ENCODE data around the gene RAPGEFL1. TPM values are rescaled to one million over a fixed set of nuclear protein-coding genes. Genes with fewer than 3 reads are reported as not detected.
"Not testable (repeated sequence)": the region's sequence is repeated elsewhere in the genome, so short reads cannot be mapped to it uniquely, and the experiment has no call there.

The RAPGEFL1 gene
- total RNA-seq, result 1 to 10 TPM; 5.7 to 6.3 TPM
- polyA plus RNA-seq, result 0.32 TPM

DNA sequence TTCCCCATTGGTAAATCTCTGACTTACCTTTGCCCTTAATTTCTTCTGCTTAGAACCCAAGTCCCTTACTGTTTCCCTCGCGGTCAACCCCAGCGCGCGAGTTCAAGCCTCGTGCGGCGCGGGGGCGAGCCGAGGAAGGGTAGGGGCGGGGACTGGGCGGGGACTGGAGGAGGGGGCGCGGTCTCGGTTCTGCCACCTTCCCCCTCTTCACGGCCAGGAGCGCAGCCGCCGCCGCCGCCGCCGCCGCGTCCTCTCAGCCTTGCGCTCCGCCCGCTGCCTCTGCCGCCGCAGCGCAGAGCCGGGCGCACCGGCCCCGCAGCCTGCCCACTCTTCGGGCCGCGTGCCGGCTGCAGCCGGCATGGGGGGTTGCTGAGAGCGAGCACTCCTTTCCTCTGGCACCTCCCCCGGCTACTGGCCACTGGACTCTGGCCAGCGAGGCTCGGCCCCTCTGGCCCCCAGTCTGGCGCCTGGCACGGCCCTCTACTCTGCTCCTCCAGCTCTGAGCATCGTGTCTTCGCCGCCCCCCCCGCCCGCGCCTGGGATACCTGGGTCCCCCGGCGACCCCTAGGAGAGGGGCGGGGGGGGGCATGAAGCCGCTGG lies at the start of gene RAPGEFL1:
Gene RAPGEFL1 (plus strand): TSS at position 196 of the 600 bp plus-strand sequence. CDS start 392 bp downstream, at position 588.
- peak within 1 kb of the TSS in 4 of 8 donors; percentile 45 to 87 (median 68) for H3K27ac Mint-ChIP-seq

DNA sequence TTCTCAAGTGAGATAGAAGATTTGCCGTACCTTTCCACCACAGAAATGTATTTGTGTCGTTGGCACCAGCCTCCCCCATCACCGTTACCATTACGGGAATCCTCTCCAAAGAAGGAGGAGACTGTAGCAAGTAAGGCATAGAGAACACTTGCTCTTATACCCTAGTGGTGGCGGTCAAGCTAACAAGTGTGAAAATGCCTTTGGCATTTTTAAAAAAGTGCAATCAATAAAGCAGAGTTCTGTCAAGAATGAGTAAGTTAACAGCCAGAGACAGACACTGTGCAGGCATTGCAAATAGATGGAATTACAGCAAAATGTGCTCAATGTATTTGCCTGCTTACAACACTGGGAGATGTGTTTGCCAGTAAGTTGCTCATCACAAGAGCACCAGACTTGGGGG lies 47.8 kb upstream of the RAPGEFL1 start:
- POLR2A ChIA-PET, result no interaction called here
- CTCF ChIA-PET, result interaction anchor here (0.6 to 1.5 kb wide), 4 partner anchors 10 to 17 kb away, joined by 3 to 5 read pairs (median 4); no protein-coding TSS in a partner anchor
- Mint-ChIP-seq H3K36me3 (peaks cover 0 to 80% (median 22%) of the 10 kb centered on the region in 3 donors), H3K9me3 (no peaks in the 10 kb centered on the region), H3K4me1 (peaks cover 13 to 27% (median 24%) of the 10 kb centered on the region in 3 donors), H3K27ac (peak overlapping the region in 7 of 8 donors; percentile 21 to 63 (median 43)), H3K27me3 (no peaks in the 10 kb centered on the region), H3K4me3 (no peak overlapping the region)
- Histone ChIP-seq H3K4me1 (ENCODE audit: insufficient read depth, low read length) (peaks cover 10% of the 10 kb centered on the region), H3K27me3 (ENCODE audit: insufficient read depth, low read length, poor library complexity, severe bottlenecking) (no peaks in the 10 kb centered on the region), H3K36me3 (ENCODE audit: insufficient read depth, low read length) (peaks cover 39% of the 10 kb centered on the region), H3K4me3 (ENCODE audit: low read length) (no peak overlapping the region), H3K27ac (ENCODE audit: low read depth, low read length) (no peak overlapping the region), H3K9me3 (ENCODE audit: low read length) (no peaks in the 10 kb centered on the region)
- no peak for DNase-seq

More for the DNA sequence above, at the start of gene RAPGEFL1:
- Histone ChIP-seq H3K27me3 (ENCODE audit: insufficient read depth, low read length, poor library complexity, severe bottlenecking) (no peaks in the 10 kb centered on the region), H3K9me3 (ENCODE audit: low read length) (no peaks in the 10 kb centered on the region), H3K27ac (ENCODE audit: low read depth, low read length) (no peak within 1 kb of the TSS), H3K4me3 (ENCODE audit: low read length) (no peak within 1 kb of the TSS), H3K4me1 (ENCODE audit: insufficient read depth, low read length) (peaks cover 10% of the 10 kb centered on the region), H3K36me3 (ENCODE audit: insufficient read depth, low read length) (no peaks in the 10 kb centered on the region)
- Mint-ChIP-seq H3K36me3 (peaks cover 0 to 28% (median 6%) of the 10 kb centered on the region in 3 donors), H3K4me3 (peak within 1 kb of the TSS; percentile 17 to 76 (median 62)), H3K4me1 (peaks cover 7 to 8% (median 8%) of the 10 kb centered on the region in 3 donors), H3K27me3 (no peaks in the 10 kb centered on the region), H3K9me3 (no peaks in the 10 kb centered on the region)
- peak; percentile 68 to 84 (median 74) for DNase-seq
- POLR2A ChIA-PET, result no interaction called here
- CTCF ChIA-PET, result interaction anchor here (1.0 to 2.8 kb wide), 5 partner anchors 9 to 164 kb away, joined by 3 to 12 read pairs (median 5); no protein-coding TSS in a partner anchor

DNA sequence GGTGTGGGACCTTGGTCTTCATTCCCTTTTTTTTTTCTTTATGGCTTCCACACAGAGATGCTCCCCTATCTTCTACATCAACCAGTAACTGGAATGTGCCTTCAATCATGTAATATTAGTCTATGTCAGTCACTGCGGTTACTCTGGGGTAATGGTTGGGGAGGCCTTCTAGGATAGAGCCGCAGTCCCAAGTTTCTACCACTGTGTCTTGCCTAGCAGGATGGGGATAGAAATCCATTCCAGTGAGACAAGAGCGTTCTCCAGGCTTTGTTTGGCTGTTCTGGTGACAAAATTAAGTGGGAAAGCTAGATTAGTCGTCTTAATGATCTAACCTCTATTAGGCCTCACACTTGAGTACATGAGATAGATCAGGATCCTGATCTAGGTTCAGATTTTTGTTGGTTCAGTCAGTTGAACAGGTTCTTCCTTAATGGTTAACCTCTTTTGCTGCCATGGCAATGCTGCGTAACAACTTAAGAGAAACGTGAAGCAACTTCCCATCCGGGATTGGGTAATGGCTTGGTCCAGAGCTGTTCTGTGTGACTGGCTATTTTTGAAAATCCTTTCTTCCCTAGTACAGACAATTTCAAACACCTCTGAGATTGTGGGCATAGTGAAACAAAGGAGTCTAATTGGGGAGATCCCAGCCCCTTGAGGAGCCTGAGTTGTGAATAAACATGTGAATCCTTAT lies 46.8 kb upstream of the RAPGEFL1 start:
- Histone ChIP-seq H3K27me3 (ENCODE audit: insufficient read depth, low read length, poor library complexity, severe bottlenecking) (no peaks in the 10 kb centered on the region), H3K4me1 (ENCODE audit: insufficient read depth, low read length) (peaks cover under 1% of the 10 kb centered on the region), H3K4me3 (ENCODE audit: low read length) (no peak overlapping the region), H3K9me3 (ENCODE audit: low read length) (no peaks in the 10 kb centered on the region), H3K36me3 (ENCODE audit: insufficient read depth, low read length) (peaks cover 49% of the 10 kb centered on the region), H3K27ac (ENCODE audit: low read depth, low read length) (no peak overlapping the region)
- Mint-ChIP-seq H3K9me3 (no peaks in the 10 kb centered on the region), H3K27me3 (no peaks in the 10 kb centered on the region), H3K4me1 (peaks cover 7 to 19% (median 18%) of the 10 kb centered on the region in 3 donors), H3K4me3 (no peak overlapping the region), H3K27ac (peak overlapping the region in 7 of 8 donors; percentile 17 to 74 (median 48)), H3K36me3 (peaks cover 0 to 87% (median 28%) of the 10 kb centered on the region in 3 donors)
- POLR2A ChIA-PET, result no interaction called here
- CTCF ChIA-PET, result interaction anchor here (1.5 kb wide), 1 partner anchor 17 kb away, joined by 4 read pairs; no protein-coding TSS in a partner anchor
- DNase-seq, result no peak

DNA sequence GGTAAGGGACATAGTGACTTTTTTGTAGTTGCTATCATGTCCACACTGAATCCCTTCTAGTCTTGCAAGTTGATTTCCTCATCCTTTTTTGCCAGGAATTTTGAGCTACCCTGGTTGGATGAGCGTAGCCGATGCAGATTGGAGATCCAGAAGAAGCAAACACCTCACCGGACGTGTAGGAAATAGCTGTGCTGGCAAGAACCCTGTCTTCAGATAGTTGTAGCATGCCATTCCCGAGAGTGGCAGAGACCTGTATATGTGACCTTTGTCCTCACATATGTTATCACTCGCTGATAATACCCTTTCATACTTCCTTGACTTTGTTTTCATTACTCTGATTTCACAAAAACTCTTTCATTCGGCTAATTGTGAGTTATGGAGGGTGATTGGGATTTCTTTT lies 43.1 kb upstream of the RAPGEFL1 start:
- no peak for DNase-seq
- Histone ChIP-seq H3K27ac (ENCODE audit: low read depth, low read length) (no peak overlapping the region), H3K4me1 (ENCODE audit: insufficient read depth, low read length) (peaks cover 4% of the 10 kb centered on the region), H3K27me3 (ENCODE audit: insufficient read depth, low read length, poor library complexity, severe bottlenecking) (no peaks in the 10 kb centered on the region), H3K36me3 (ENCODE audit: insufficient read depth, low read length) (peaks cover 49% of the 10 kb centered on the region), H3K9me3 (ENCODE audit: low read length) (no peaks in the 10 kb centered on the region), H3K4me3 (ENCODE audit: low read length) (no peak overlapping the region)
- H3K36me3 Mint-ChIP-seq, result peaks cover 0 to 83% (median 25%) of the 10 kb centered on the region in 3 donors
- H3K4me1 Mint-ChIP-seq, result peaks cover 7 to 24% (median 16%) of the 10 kb centered on the region in 3 donors
- peak overlapping the region in 6 of 8 donors; percentile 29 to 83 (median 46) for H3K27ac Mint-ChIP-seq
- H3K27me3 Mint-ChIP-seq, result no peaks in the 10 kb centered on the region
- POLR2A ChIA-PET, result no interaction called here
- H3K4me3 Mint-ChIP-seq, result no peak overlapping the region
- CTCF ChIA-PET, result interaction anchor here (0.7 to 1.5 kb wide), 4 partner anchors 10 to 59 kb away, joined by 3 to 5 read pairs (median 3); no protein-coding TSS in a partner anchor
- H3K9me3 Mint-ChIP-seq, result no peaks in the 10 kb centered on the region

DNA sequence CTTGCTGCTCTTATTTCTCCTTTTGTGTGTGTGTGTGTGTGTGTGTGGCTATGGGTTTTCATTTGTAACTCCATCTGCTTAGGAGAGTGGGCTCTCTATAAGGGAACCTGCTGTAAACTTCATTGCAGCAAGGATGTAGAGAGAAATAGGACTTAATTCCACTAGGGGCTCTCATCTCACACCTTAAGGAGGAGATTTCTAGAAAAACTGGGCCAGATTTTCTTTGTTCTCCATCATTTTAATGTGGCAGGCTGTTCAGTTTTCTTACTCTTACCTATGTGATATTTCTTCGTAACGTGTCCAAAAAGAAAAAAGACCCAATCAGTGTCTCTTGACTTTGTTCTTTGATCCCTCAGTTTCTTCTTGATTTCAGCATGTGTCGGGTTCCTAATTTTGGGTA lies 41.5 kb upstream of the RAPGEFL1 start:
- Mint-ChIP-seq H3K4me3 (no peak overlapping the region), H3K27ac (peak overlapping the region in 7 of 8 donors; percentile 2 to 91 (median 64)), H3K9me3 (peaks cover 0 to 3% (median 0%) of the 10 kb centered on the region in 5 donors), H3K36me3 (peaks cover 0 to 77% (median 26%) of the 10 kb centered on the region in 3 donors), H3K27me3 (peaks cover 0 to 5% of the 10 kb centered on the region in 2 donors), H3K4me1 (peaks cover 15 to 35% (median 25%) of the 10 kb centered on the region in 3 donors)
- H3K27ac ChIP-seq (ENCODE audit: low read depth, low read length), result no peak overlapping the region
- H3K4me3 ChIP-seq (ENCODE audit: low read length), result no peak overlapping the region
- ChIA-PET POLR2A (no interaction called here), CTCF (no interaction called here)
- H3K9me3 ChIP-seq (ENCODE audit: low read length), result no peaks in the 10 kb centered on the region
- H3K27me3 ChIP-seq (ENCODE audit: insufficient read depth, low read length, poor library complexity, severe bottlenecking), result no peaks in the 10 kb centered on the region
- peaks cover 41% of the 10 kb centered on the region for H3K36me3 ChIP-seq (ENCODE audit: insufficient read depth, low read length)
- peaks cover 11% of the 10 kb centered on the region for H3K4me1 ChIP-seq (ENCODE audit: insufficient read depth, low read length)
- no peak for DNase-seq

GRCh38 chr17:40139566-40140058 lies 37.7 kb upstream of the RAPGEFL1 start:
- H3K27me3 ChIP-seq (ENCODE audit: insufficient read depth, low read length, poor library complexity, severe bottlenecking), result no peaks in the 10 kb centered on the region
- Mint-ChIP-seq H3K4me1 (peaks cover 29 to 50% (median 37%) of the 10 kb centered on the region in 3 donors), H3K36me3 (peaks cover 0 to 60% (median 18%) of the 10 kb centered on the region in 3 donors), H3K27ac (peak overlapping the region; percentile 97 to 100 (median 98)), H3K27me3 (peaks cover 0 to 6% of the 10 kb centered on the region in 2 donors), H3K9me3 (peaks cover 0 to 3% (median 0%) of the 10 kb centered on the region in 5 donors), H3K4me3 (peak overlapping the region; percentile 90 to 95 (median 95))
- H3K9me3 ChIP-seq (ENCODE audit: low read length), result no peaks in the 10 kb centered on the region
- ChIA-PET POLR2A (interaction anchor here (0.5 to 4.5 kb wide), 14 partner anchors 9 to 1051 kb away, joined by 3 to 68 read pairs (median 8); partner anchors contain the start of genes MED24, MSL1, NR1D1 and PSMD3), CTCF (interaction anchor here (1.0 to 5.1 kb wide), 10 partner anchors 11 to 79 kb away, joined by 4 to 57 read pairs (median 4); partner anchors contain the start of gene WIPF2)
- H3K27ac ChIP-seq (ENCODE audit: low read depth, low read length), result peak overlapping the region; percentile 95
- peaks cover 26% of the 10 kb centered on the region for H3K4me1 ChIP-seq (ENCODE audit: insufficient read depth, low read length)
- H3K36me3 ChIP-seq (ENCODE audit: insufficient read depth, low read length), result peaks cover 30% of the 10 kb centered on the region
- DNase-seq, result no peak
- peak overlapping the region; percentile 82 for H3K4me3 ChIP-seq (ENCODE audit: low read length)

DNA sequence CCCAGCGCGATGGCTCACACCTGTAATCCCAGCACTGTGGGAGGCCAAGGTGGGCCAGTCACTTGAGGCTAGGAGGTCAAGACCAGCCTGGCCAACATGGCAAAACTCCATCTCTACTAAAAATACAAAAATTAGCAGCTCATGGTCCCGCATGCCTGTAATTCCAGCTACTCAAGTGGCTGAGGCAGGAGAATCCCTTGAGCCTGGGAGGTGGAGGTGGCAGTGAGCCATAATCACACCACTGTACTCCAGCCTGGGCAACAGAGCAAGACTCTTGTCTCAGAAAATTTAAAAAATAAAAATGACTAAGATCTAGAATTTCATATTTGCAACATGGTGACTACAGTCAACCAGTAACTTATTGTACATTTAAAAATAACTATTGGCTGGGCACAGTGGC lies 34.1 kb upstream of the RAPGEFL1 start:
- H3K9me3 ChIP-seq (ENCODE audit: low read length); H3K9me3 Mint-ChIP-seq; DNase-seq; H3K27me3 ChIP-seq (ENCODE audit: insufficient read depth, low read length, poor library complexity, severe bottlenecking); H3K4me3 ChIP-seq (ENCODE audit: low read length); POLR2A ChIA-PET; H3K27ac ChIP-seq (ENCODE audit: low read depth, low read length); H3K27me3 Mint-ChIP-seq: not testable (repeated sequence)
- peak overlapping the region in 1 of 8 donors; percentile 6 for H3K27ac Mint-ChIP-seq
- H3K4me3 Mint-ChIP-seq, result peak overlapping the region in 1 of 7 donors; percentile 56
- H3K36me3 Mint-ChIP-seq, result peaks cover 0 to 55% (median 16%) of the 10 kb centered on the region in 3 donors
- CTCF ChIA-PET, result interaction anchor here (1.4 to 1.7 kb wide), 3 partner anchors 19 to 30 kb away, joined by 3 to 6 read pairs (median 4); no protein-coding TSS in a partner anchor
- peaks cover 43 to 60% (median 55%) of the 10 kb centered on the region in 3 donors for H3K4me1 Mint-ChIP-seq
- H3K36me3 ChIP-seq (ENCODE audit: insufficient read depth, low read length), result peaks cover 16% of the 10 kb centered on the region
- peaks cover 26% of the 10 kb centered on the region for H3K4me1 ChIP-seq (ENCODE audit: insufficient read depth, low read length)

Measured in CD8-positive, alpha-beta memory T cell (primary cell).